Head of caudate nucleus (tissue), 42 donors: ENCODE data around the gene NFIX.
"Not testable (repeated sequence)": the region's sequence is repeated elsewhere in the genome, so short reads cannot be mapped to it uniquely, and the experiment has no call there.

Source experiments
- DNase-seq, 42 donors: peaks; one replicate each; pipeline versions ENCODE4 v3.0.0 to v3.0.0-alpha.2; 2020 to 2021; ENCODE audit warnings: mixed read lengths in 7 of 42
- intact Hi-C: fragments of 100-400 bp; cut with DNase I; formaldehyde crosslinking; loops from one replicate; pipeline ENCODE4 v1.15.0; 2022

NFIX gene

DNA sequence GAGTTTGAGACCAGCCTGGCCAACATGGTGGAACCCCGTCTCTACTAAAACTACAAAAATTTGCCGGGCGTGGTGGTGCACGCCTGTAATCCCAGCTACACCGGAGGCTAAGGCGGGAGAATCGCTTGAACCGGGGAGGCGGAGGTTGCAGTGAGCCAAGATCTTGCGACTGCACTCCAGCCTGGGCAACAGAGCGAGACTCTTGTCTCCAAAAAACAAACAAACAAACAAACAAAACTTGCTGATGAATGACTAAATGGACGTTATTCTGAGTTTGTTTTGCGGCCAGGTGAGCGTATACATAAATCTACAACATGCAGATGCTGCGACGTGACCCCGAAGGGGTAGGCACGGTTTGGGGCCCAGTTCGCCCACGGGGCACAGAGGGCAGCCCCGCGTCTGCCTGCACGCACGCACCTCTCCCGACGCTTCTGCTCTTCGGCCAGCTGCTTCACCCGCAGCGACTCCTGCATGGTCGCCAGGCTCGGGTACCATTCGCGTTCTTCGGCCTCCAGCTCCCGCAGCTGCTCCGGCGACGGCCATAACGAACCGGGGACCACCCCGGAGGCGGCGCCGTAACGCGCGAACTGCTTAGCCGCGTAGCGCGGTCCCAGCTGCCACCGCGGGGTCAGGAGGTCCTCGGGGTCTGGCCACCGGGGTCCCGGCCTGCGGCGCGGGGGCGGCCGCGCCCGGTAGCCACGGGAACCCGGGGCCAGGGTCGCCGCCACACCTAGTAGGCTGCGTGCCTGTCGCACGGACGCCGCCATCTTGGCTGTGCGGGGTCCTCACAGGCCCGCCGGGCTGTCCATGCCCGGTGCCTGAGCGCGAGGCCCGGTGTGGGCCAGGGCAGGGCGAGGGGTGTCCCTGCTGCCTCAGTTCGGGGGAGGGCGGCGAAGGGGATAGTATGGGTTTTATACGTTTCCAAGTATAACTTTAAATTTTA is 38.6 kb upstream of the NFIX start, which contains the start of gene GADD45GIP1:
Gene GADD45GIP1, minus strand, starts transcription at position 778 of the 943 bp plus-strand sequence. Its CDS starts 11 bp downstream, at position 767.
- intact Hi-C loops: loop anchor here (2.0 kb wide), 1 partner anchor 36 kb away; no protein-coding TSS in a partner anchor
- peak; percentile 36 to 88 (median 78) for DNase-seq

DNA sequence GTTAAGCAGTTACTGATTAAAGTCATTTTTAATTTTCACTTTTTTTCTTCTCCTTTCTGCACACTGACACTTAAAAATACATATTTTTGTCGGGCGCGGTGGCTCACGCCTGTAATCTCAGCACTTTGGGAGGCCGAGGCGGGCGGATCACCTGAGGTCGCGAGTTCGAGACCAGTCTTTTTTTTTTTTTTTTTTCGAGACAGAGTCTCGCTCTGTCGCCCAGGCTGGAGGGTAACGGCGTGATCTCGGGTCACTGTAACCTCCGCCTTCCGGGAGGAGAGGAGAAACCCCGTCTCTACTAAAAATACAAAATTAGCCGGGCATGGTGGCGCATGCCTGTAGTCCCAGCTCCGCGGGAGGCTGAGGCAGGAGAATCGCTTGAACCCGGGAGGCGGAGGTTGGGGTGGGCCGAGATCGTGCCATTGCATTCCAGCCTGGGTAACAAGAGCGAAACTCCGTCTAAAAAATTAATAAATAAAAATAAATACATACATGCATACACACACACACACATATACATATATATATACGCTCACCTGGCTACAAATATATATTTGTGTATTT is 37.8 kb upstream of the NFIX start:
- DNase-seq: not testable (repeated sequence)
- intact Hi-C loops: loop anchor here (2.0 kb wide), 1 partner anchor 37 kb away; no protein-coding TSS in a partner anchor

DNA sequence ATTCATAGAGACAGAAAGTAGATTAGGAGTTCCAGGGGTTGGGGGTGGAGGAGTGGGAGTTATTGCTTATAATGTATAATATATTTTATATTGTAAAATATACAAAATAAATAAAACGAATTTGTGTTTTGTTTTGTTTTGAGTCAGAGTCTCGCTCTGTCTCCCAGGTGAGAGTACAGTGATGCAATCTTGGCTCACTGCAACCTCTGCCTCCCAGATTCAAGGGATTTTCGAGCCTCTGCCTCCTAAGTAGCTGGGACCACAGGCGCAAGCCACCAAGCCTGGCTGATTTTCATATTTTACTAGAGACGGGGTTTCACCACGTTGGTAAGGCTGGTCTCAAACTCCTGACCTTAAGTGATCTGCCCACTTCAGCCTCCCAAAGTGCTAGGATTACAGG is 35.8 kb upstream of the NFIX start:
- no peak for DNase-seq
- intact Hi-C loops: no loop called here

DNA sequence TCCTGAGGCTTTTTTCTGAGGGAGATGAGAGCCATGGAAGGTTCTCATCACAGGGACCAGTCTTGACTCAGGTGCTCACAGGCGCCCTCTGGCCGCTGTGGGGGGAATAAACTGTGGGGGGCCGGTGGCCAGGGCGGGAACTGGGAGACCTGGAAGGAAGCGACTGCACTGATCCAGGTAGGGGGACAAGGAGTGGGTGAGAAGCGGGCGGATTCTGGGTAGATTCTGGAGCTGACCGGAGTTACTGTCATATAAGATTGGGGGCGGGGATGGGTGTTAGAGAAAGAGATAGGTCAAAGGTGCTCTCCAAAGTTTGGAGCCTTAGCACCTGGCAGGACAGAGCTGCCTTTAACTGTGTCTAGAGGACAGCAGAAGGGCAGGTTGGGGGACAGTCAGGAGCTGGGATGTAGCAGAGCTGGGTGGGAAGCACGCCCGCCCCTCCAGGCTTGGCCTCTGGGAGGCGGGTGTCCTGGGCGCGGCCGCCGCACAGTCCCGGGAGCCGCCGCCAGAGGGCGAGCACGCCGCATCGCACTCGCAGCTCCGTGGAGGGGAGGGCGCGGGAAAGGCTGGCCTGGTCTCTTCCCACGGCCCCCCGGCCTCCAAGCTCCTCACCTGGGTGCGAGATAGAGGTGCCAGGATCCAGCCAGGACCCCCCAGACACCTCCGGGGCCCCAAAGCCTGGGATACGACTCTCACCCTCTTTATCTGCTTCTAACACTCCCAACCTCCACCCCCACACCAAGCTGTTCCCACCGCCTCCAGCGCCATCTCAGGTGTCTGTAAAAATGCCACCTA is 30.1 kb upstream of the NFIX start:
- peak; percentile 57 to 92 (median 83) for DNase-seq
- intact Hi-C loops: no loop called here

DNA sequence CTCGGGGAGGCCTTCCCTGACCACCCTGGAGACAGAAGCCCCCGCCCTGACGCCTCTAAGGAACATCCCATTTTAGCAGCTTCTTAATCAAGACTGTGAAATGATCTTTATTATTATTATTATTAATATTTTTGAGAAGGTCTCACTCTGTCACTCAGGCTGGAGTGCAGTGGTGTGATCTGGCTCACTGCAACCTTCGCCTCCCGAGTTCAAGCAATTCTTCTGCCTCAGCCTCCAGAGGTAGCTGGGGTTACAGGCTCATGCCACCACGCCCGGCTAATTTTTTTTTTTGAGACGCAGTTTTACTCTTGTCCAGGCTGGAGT is 29.5 kb upstream of the NFIX start:
- intact Hi-C loops: no loop called here

DNA sequence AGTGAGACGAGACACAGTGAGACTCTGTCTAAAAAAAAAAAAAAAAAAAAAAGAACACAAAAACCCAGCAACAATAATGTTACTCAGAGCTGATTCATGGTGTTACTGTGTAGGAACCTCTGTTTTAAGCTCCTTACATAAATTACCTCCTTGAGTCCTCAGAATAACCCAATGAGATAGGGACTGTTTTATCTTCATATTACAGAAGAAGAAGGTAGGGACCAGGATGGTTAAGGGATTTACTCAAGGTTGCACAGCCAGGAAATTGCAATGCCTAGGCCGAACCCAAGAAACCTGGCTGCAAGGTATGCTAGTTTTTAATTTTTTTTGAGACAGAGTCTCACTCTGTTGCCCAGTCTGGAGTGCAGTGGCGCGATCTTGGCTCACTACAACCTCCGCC is 27.4 kb upstream of the NFIX start:
- intact Hi-C loops: no loop called here

More for the DNA sequence above, 29.5 kb upstream of the NFIX start:
- DNase-seq: no peak

DNA sequence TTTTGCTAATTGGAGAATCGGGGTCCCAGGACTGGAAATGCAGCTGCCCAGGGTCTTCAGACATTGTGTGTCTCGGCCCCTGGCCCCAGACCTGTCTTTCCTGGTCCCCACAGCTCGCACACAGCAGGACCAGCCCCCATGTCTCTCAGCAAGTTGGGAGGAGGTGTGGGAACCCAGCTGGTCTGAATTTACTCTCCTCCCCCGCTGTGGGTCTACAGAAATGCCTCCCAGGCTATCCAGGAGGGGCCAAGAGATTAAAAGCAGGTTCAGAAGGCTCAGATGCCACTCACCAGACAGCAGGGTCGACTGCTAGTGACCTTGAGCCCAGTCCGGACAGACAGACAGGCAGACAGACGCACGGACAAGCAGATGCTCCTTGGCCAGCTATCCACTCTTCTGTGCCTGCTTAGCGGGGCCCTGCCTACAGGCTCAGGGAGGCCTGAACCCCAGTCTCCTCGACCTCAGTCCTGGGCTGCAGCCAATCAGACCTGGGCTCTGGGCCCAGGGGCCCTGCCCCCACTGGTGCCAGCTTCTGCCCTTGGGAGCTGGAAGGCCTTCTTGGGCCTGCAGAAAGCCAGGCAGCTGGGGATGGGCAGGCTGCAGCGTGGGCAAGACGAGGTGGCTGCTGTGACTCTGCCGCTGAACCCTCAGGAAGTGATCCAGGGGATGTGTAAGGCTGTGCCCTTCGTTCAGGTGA is 25.8 kb upstream of the NFIX start, which contains the start of gene DAND5:
Gene DAND5, plus strand, starts transcription at position 285 of the 697 bp plus-strand sequence. Its CDS starts 85 bp downstream, at position 370.
- intact Hi-C loops: no loop called here
- DNase-seq: peak in 36 of 42 donors; percentile 27 to 80 (median 62)

More for the DNA sequence above, 27.4 kb upstream of the NFIX start:
- DNase-seq: no peak

DNA sequence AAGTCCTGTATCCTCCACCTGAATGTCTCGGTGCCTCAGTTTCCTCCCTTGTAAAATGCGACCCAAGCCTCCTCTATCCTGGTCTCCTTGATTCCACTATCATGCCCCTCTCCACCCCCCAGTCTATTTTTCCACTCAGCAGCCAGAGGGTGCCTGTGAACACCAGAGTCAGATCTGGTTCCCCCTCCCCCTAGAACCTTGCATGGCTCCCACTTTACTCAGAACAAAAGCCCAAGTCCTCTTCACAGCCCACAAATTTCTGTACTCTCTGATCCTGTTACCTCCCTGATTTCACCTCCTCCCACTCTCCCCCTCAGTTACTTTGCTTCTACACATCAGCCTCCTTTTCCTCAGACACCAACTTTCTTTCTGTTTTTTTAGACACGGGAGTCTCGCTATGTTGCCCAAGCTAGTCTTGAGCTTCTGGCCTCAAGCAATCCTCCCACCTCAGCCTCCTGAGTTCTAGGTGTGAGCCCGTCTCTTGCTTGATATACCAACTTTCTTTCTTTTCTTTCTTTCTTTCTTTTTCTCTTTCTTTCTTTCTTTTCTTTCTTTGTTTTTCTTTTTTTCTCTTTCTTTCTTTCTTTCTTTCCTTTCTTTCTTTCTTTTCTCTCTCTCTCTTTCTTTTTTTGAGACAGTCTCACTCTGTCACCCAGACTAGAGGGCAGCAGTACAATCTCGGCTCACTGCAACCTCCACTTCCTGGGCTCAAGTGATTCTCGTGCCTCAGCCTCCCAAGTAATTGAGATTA is 25.0 kb upstream of the NFIX start:
- intact Hi-C loops: no loop called here

DNA sequence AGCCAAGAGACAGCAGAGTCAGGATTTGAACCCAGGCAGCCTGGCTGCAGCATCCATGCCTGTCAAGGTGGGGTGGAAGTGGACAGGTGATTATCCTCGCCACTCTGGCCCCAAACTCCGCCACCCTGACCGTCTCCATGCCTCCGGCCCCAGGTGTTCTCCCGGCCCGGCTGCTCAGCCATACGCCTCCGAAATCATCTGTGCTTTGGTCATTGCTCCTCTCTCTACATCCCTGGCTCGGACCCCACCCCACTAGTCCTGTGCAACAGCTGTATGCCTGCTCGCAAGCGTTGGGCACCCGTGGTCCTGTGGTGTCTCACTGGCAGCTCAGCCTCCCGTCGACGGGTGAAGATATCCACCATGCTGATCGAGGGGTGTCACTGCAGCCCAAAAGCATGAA is 22.0 kb upstream of the NFIX start:
- intact Hi-C loops: no loop called here
- DNase-seq: no peak

More for the DNA sequence above, 25.0 kb upstream of the NFIX start:
- peak in 2 of 42 donors; percentile 35 to 50 for DNase-seq

DNA sequence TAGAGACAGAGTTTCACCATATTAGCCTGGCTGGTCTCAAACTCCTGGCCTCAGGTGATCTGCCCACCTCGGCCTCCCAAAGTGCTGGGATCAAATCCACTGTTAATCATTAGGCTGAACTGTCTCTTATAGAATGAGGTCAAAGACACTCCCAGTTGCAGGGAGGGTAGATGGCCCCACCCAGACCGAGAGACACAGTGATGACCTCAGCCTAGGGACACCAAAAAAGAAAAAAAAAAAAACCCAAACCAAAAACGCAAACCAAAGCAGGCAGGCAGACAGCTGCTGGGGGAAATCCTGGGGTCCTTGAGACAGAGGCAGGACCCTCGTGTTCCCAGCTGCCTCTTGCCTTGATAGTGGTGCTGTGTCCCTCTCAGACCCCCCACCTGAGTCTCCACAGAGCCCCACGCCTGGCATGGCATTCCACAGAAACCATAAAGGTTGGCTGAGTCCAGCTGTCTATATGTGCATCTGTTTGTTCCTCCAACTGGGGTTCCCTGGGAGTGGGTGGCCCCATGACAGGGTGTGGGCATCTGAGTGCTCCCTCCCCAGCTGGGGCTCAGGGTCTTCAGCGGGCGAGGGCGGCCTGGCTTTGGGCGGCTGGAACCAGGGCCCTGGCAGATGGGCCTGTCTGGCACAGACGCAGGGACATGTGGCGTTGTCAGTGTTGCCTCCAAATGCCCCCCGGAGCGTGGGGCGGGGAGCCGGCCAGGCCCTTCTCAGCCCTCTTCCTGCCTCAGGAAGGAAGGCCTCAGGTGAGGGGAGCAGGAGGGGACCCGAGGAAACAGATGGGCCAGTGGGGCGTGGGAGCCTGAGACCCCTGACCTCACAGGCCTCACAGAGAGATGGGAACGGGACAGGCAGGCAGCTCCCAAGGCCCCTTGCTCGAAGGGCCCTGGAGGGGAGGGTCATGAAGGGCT is 20.7 kb upstream of the NFIX start:
- DNase-seq: no peak
- intact Hi-C loops: loop anchor here (5.0 kb wide), 1 partner anchor 288 kb away; no protein-coding TSS in a partner anchor

DNA sequence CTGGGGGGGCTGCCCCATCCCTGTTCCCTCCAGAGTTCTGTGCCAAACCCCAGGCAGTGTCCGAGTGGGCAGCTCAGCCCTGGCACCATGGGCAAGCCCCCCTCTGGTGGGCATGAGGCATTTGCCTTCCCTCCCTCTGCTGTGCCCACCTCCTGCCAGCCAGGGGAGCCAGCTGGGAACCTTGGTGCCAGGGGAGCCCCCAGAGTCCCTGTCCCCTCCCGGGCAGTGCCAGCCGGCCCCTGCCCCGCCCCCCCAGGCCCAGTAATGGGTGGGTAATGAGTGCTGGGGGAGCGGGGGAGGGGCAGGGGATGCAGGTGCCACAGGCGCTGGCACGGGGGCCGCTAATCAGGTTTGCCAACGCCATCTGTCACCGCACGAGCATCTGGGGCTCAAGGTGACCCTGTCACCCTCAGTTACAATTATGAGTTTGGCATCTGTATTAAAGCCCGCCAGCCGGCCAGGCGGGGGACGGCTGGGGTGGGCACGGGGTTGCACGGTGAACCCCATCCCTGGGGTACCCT is 20.0 kb upstream of the NFIX start:
- DNase-seq: no peak
- intact Hi-C loops: loop anchor here (5.0 kb wide), 1 partner anchor 287 kb away; no protein-coding TSS in a partner anchor

DNA sequence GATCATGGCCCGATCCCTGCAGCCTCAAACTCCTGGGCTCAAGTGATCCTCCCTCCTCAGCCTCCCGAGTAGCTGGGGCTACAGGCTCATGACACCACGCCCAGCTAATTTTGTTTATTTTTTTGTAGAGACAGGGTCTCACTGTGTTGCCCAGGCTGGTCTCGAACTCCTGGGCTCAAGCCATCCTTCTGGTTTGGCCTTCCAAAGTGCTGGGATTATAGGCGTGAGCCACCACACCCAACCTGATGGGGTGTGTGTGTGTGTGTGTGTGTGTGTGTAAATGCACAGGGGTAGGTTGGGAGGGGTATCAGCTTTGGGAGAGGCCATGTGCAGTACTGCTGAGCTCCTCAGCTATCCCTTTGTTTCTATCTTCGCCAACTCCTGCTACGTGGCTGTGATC is 19.2 kb upstream of the NFIX start:
- intact Hi-C loops: loop anchor here (5.0 kb wide), 1 partner anchor 286 kb away; no protein-coding TSS in a partner anchor
- DNase-seq: not testable (repeated sequence)

DNA sequence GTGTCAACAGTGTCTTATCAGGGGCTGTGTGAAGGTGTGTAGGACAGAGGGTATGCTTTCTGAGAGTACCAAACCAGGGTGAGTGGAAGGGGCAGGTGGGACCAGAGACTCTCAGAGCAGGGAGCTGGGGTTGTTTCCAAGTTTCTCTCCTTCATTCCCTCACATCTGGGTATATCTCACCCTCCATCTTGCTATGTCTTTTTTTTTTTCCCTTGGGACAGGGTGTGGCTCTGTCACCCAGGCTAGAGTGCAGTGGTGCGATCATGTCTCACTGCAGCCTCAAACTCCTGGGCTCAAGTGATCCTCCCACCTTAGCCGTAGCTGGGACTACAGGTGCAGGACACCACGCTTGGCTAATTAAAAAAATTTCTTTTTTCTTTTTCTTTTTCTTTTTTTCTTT is 15.3 kb upstream of the NFIX start:
- intact Hi-C loops: loop anchor here (5.0 kb wide), 3 partner anchors 52 to 282 kb away; no protein-coding TSS in a partner anchor
- DNase-seq: no peak

DNA sequence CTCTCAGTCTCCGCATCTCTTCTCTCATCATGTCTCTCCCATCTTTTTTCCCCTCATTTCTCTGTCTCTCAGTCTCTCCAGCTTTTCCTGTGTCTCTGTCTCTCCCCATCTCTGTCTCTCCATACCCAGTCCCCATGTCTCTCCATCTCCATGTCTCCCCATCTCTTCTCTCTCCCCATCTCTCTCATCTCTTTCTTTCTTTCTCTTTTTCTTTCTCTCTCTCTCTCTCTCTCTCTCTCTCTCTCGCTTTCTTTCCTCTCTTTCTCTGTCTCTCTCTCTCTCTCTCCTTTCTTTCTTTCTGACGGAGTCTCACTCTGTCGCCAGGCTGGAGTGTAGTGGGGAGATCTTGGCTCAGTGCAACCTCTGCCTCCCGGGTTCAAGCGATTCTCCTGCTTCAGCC is 12.6 kb upstream of the NFIX start:
- intact Hi-C loops: loop anchor here (5.0 kb wide), 2 partner anchors 50 to 110 kb away; no protein-coding TSS in a partner anchor
- no peak for DNase-seq

DNA sequence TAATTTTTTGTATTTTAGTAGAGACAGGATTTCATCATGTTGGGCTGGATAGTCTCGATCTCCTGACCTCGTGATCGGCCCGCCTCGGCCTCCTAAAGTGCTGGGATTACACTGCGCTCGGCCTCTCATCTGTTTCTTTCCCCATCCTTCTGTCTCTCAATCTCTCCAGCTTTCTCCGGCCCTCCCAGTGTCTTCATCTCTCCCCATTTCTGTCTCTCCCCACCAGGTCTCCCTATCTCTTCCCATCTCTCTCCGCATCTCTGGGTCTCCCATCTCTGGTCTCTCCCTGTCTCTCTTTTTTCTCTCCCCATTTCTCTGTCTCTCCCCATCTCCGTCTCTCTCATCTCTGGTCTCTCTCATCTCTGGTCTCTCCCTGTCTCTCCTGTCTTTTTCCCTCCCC is 12.2 kb upstream of the NFIX start:
- DNase-seq: no peak
- intact Hi-C loops: loop anchor here (5.0 kb wide), 2 partner anchors 49 to 109 kb away; no protein-coding TSS in a partner anchor

DNA sequence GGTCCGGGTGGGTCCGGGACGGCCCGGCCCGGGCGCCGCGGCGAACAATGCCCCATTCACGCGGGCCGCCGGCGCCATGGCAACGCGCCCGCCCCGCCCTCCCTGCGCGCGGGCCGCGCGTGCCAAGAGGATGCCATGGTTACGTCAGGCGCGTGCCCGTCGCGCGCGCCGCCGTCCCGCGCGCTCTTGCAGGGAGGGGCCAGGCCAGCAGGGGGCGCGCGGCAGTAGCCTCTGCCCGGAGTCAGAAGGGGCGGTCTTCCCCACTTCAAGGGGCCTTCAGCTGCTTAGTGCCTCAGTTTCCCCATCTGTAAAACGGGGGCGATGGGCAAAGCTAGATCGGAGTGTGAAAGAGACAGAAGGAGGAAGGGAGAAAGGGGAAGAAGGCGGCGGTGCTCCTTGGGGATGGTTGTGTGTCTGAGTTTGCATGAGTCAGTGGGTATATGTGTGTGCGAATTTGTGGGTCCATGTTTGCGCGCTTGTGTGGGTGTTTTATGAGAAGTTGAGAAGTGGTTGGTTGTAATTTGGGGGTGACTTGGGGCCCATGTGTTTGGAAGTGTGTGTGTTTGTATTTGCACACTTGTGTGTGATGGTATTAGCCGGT is 11.6 kb upstream of the NFIX start:
- DNase-seq: peak; percentile 59 to 94 (median 86)
- intact Hi-C loops: loop anchor here (5.0 kb wide), 2 partner anchors 49 to 109 kb away; no protein-coding TSS in a partner anchor
